Hypothalamus (tissue), 51 donors: ENCODE measurements around the gene INPP5D.

Experiments used
- DNase-seq, 51 donors: peaks; one replicate each; lab custom pipeline; 2025; lab: John Stamatoyannopoulos, UW

The INPP5D gene

DNA sequence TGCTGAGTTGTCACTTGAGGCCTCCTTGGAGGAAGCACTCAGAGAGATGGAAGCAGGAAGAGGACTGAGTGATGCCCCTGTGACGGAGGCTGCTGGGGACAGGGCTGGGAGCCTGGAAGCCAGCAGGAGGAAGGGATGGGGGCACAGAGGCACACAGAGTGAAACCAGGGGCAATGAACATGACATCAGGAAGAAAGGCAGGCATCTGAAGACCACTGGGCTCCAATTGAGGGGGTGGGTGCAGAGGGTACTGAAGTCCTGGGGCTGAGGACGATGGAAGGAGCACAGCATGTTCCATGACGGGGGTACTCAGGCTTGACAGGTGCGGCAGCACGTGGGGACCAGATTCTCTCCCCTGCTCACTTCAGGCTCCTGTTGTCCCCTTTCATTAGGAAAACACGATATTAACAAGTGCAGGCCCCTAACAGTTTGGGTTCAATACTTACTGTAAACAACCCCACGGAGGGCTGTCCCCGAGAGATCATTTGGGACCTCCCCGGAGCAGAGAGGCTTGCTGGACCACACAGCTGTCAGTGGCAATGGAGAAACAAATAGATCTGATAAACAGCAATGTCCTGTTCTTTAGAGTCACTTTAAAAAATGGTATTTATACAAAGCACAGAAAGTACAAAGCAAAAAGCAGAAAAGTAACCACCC, 8.7 kb downstream of the INPP5D start:
- no peak for DNase-seq

DNA sequence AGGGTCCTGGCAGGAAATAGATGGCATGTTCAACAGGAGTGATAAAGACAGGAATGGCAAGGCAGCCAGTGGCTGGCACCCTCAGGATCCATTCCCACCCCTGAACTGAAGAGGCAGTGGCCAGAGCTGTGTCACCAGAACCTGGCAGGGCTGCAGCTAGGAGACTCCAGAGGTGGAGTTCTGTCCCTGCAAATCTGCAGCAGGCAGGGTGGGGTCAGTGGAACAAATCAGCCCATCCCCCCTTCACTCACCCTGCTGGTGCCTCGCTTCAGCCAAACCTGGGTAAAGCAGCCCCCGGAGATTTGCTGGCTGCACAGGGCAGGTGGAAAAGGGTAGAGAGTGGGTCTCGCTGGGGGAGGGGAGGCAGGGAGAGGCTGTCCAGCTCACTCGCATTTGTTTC, 12.7 kb downstream of the INPP5D start:
- no peak for DNase-seq

DNA sequence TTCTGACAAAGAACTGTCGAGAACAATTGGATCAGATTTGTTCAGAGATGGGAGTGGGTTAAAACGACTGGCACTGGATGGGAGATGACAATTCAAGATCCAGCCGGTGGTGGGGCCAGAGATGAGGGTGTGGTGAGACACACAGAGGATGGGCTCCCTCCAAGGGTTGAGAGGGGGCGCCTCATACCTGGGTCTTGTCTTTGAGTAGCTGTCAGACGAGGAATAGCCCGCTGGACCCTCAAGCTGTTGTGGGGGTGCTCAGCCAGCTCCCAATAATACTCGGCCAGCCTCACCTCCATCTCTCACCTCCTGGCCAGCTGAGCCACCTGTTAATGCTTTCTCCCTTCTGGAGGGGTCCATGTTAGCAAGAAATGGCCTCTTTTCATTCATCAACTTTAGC, 14.0 kb downstream of the INPP5D start:
- no peak for DNase-seq

DNA sequence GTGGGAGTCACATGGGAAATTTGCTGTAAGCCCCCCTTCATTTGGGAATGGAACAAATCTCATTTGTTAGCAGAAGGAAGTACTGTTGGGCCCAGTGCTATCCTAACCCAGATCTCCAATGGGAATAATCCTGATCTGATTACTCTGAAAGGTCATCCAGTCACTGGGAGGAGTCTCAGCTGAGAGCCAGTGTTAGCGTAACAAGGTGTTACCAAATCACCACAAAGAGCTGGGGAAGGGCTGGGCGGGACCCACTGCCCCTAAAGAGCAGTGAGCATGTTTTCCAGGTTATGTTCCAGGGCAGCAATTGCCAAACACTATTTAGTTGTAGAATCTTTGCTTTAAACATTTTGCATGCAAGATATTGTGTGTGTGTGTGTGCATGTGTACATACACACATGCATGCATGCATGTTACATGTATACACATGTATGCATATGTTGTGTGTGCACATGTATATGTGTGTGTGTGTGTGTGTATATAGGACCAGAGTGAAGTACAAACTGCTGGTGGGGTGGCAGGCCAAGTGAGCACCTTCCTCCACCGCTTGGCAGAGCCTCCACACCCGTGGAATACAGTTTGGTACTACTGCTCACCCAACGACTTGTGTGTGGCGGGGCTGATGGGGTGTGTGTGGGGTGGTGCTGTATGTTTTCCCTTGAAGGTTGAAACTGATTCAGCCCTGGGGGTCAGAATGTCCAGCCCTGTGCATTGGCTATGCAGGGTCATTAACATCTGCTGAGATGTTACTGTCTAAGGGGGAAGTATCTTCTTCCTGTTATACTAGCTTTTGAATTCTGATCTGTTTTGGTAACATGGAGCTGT, 15.2 kb downstream of the INPP5D start:
- DNase-seq, result no peak

DNA sequence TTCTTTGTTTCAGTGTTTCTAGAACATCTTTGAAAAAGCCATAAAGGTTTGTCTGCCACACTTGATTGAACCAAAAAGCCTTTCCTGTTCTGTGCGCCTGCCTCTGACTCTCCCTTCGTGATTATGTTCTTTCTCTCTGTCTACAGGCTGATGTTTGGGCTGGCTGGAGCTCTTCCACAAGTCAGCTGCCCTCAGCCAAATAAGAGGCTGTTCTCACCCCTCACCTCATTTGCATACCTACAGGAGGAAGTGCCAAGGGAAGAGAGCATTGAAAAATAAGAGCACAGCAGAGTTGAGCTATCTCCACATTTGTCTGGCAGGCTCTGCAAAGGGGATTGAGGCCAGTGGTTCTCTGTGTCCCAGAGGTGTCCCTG, 15.8 kb downstream of the INPP5D start:
- DNase-seq, result peak in 5 of 51 donors; percentile 22 to 38 (median 28)

DNA sequence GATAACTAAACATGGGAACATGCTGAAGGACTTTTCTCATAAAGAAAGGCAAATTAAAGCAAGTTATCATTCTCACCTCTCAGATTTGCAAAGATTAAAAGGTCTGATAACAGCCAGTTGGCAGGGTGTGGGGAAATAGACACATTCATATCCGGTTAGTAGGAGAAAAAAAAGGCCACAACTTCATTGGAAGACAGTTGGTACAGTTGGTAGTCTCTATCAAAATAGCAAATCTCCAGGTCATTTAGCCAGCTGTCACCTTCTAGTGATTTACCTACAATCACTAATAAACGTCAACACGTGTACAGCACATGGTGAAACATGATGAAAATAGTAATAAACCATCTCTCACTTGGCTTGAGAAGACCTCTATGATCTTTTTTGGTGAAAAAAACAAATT, 16.6 kb downstream of the INPP5D start:
- DNase-seq, result no peak

DNA sequence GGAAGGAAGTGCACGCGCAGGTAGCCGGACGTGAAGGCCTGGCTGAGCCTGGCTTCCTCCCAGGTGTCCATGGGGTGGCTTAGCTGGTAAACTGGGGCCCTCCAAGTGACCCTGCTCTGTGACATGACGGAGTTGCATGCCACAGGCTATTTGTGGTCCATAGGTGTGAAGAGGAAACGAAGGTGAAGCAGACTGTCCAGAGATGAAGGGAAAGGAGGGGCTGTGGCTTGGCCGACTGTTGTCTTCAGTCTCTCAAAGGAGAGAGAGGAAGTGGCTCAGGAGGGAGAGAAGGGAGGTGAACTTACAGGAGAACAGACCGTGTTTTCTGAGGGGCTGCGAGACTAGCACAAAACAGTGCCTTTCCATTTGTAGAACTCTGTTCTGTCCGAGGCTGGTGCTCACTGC, 19.3 kb downstream of the INPP5D start:
- no peak for DNase-seq

DNA sequence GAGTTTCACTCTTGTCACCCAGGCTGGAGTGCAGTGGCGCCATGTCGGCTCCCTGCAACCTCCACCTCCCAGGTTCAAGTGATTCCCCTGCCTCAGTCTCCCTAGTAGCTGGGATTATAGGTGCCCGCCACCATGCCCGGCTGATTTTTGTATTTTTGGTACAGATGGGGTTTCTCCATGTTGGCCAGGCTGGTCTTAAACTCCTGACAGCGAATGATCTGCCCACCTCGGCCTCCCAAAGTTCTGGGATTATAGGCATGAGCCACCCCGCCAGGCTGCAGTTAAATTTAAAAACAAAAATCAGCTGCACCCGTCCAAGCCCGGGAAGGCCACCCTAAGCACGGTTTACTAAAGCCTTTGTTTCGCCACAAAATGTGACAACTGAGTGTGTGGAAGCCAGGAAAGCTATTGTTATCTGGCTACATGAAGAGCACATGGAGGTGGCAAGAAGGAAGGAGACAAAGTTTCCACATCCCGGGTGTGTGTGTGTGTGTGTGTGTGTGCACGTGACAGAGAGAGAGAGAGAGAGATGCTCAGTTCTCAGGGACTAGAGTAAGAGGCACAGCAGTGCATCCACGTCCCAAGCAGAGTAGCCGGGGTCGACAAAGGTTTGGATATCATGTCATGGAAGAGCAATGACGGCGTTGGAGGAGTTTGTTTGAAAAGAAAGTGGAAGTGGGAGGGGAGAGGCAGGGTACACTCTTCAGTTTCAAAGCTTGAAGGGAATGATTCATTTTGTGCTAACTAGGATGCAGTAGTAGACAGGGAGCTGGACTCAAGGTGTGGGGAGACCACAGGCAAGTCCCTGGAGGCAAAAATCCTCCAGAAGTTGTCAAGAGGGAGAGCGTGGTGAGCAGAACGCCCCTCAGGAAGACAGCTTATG, 20.1 kb downstream of the INPP5D start:
- no peak for DNase-seq

DNA sequence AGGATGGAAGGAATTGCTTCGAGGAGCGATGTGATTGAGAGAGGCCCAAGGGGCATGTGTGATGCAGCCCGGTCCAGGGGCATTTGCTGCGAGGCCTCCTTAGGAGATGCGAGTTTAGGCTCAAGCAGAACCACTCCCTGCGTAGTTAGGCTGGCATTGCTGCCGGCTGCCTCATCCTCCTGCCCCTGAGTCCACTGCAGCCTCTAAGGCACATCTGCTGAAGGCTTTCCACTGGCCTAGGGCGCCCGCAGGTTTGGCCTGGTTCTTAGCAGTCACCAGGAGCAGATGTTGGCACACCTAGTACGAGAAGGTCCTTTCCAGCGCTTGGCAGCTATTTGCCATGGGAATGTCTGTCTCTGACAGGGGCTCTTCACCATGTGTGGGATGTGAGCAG, 20.7 kb downstream of the INPP5D start:
- DNase-seq, result no peak

DNA sequence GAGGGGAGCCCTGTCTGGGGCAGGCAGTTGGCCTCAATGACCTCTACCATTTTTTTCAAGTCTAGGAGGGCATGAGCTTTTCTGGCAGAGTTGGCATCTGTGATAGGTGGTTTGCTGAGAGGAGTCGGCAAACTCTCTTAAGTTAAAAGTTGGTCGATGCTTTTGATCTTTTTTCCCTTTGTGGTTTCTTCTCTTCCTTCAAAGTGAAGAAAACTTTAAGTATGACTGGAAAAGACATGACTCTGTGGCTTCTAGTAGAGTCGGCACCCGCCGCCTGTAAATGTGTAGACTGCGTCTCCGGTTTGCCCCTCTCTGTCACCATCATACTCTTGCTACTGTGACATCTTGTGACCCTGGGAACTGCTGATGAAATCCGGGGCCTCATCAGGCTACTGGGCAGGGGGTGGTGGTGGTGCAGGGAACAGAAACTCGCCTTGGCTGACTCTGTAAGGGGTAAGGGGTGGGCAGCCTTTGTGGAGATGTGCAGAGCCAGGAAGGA, 21.1 kb downstream of the INPP5D start:
- DNase-seq, result peak in 1 of 51 donors; percentile 27

DNA sequence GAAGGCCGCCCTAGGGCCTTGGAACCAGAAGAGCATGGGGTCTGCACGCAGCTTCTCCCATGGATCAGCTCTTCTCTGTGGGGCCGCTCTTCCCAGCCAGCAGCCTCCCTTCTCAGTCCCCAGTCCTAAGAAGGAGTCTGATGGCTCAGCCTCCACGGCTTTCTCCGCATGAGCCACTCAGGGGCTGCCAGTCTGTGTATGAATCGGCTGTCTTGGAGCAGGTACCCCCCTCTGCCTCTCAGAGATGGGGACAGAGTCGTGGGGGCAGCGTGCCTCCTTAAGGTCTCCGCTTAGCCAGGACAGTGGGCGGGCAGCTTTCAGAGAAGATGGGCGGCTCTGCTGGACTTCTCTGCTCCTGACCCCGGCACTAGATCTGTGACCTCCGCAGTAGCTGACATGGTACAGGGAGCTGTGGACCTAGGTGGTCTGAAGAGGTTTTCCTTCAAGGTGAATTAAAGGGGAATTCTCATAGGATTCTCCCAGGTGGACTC, 21.6 kb downstream of the INPP5D start:
- DNase-seq, result no peak

DNA sequence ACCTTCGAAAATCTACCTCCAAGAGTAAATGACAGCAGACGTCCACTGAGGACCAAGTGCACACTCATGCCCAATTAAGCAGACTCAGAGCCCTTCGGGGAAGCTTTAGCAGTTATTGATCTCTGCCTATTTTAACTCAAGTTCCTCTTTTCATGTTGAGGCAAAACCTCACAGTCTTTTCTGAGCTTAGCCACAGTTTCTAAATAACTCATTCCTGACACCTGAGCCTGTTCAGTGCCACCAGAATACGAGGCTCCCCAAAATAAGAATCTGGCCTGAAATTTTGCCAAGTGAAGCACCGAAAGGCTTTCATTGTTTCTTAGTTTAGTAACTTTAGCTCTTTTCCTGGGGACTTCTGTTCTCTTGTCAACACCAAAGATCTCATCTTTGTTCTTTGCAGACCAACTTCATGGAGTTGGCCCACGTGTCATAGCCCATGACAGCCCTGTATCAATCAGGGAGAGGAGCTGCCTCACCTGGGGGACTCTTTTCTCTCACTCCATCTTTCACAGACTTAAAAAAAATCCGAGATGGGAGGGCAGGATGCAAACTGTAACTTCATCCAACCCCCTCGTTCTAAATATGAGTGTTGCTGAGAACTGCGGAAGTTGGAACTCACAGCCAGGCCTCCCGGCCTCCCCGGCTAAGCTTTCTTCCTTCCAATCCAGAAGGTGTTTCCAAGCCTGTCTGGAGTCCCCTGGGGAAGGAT, 22.2 kb downstream of the INPP5D start:
- no peak for DNase-seq

DNA sequence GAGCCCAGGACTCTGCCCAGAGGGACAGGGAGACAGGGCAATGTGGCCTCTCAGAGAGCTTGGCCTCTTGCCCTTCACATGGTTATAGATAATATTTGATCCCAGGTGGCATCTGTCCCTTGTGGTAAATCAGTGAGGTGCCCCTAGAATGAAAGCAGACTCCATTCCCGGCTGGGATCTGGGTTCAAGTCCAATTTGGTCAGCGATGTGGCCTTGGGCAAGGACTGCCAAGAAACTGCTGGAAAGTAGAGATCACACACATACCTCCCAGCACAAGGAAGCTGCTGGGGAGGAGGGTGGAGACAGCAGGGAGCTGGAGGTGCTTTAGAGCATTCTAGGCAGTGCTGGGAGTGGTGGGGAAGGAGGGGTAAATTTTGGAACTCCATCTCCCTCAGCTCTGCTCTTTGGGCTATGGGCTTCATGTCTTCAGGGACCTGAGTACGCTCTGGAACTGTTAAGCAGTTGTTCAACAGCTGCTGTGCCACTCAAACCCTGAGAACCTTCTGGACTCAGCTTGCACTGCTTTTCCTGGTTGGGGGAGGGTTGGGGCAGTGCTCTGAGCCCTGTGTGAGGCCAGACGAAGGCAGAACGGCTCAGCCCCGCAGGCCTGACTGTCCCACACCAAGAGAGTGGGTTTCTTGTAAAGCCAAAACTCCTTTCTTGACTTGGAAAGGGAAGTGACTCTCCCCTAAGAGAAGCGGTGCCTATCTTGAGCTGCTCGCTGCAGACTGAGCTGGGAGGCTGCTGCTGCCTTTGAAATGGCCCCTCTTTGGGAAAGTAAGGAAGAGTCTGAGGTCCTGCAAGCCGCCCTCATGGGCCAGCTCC, 23.0 kb downstream of the INPP5D start:
- DNase-seq, result no peak

DNA sequence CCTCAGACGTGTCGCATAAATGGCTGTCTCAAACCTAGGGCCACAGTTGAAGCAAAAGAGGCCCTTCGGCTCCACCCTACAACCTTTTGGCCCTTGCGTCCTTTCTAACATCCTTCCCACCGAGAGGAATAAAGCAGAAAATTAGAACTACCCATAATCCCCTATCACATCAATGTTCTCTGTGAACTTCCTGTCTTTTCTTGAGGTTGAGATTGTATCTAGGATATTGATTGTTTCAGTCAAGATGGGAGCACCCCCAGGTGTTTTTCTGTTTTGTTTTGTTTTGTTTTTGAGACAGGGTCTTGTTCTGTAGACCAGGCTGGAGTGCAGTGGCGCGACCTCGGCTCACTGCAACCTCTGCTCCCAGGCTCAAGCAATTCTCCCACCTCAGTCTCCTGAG, 23.6 kb downstream of the INPP5D start:
- DNase-seq, result no peak

DNA sequence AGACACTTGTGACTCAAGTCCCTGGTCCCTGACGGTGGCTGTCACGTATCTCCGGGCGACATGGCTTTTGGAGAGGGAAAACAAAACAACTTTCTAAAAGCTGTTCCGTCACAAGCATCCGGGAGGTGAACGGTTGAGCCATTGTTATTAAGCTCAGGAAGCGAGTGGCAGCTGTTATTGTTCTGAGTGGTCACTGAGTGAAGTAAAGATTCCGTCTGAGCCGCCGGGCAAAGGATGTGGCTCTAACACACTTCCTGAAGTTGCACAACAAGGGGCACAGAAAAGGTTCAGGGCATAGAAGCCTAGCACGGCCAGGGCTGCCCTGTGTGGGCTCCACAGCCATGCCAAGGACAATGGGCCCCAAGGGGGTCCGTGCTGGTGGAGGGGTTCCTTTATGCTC, 24.3 kb downstream of the INPP5D start:
- DNase-seq, result peak in 11 of 51 donors; percentile 8 to 42 (median 26)

DNA sequence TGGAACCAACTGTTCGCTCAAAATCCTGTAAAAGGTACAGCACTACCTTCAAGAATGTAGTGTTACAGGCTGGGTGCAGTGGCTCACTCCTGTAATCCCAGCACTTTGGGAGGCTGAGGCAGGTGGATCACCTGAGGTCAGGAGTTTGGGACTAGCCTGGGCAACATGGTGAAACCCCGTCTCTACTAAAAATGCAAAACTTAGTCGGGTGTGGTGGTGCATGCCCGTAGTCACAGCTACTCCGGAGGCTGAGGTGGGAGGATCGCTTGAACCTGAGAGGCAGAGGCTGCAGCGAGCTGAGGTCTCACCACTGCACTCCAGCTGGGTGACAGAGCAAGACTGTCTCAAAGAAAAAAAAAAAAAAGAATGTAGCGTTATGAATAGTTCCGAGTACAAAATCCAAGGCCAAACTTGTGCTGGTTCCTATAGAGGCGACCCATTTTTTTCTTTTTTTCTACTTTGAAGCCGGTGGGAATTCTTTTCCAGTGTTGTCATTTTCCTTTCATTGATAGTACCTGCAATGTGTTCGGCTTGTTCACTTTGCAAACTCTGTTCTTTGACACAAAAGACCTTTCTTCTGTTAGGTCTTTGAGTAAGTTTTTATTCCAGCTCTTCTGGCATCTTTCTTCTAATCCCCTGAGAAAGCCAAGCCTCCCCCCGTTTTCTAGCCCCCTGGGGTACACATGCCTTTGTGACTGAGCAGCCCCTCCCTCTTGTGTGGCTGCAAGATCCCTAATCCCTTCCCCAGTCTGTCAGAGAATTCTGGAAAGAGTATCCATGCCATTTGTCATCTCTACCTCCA, 25.1 kb downstream of the INPP5D start:
- no peak for DNase-seq

DNA sequence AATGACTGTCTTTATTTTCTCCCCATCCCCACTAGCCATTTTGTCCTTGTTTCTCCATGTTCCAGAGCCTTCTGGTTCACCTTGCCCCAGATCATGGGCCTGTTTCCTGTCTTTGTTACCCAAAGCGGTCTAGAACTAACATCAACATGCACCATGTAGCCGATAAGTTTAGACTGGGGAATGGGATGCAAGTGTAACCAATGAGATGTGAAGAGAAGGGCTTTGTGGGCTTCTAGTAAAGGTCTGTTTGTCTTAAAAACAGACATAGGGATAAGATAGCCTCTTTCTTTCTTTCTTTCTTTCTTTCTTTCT, 25.7 kb downstream of the INPP5D start:
- no peak for DNase-seq

DNA sequence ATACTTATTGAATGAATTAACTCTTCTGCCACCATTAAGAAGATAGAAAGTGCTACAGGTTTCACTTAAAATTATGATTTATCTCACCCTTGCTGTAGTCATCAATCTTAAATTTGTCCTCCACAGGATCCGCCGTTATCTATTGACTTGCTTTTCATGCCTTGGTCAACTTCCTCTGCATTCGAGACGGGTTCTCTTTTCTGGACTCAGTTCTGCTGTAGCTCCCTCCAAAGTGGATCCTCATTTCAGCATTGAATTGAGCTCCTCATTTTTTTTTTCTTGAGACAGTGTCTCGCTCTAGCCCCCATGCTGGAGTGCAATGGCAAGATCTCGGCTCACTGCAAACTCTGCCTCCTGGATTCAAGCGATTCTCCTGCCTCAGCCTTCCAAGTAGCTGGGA, 27.6 kb downstream of the INPP5D start:
- DNase-seq, result no peak

DNA sequence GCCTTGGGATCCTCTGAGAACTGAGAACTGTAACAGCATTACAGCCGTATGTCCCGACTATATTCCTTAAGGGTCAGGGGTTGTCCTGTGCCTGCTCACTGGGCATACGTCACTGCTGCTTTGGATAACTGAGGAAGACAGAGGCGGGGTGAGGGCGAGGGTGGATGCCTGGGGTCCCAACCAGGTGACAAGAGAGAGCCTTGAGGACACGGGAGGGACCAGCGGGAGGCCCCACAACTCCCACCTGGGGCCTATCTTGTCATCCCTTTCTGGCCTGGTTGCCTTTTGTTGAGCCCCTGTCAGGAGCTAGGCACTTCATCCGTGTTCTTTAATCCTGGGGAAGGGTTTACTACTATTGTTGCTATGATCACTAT, 28.8 kb downstream of the INPP5D start:
- DNase-seq, result no peak
